Endothelial cell of umbilical vein (primary cell): ENCODE data around the gene CCDC40. TPM values are rescaled to one million over a fixed set of nuclear protein-coding genes. Genes with fewer than 3 reads are reported as not detected.

Source experiments
- BruUV-seq: library from RNA; stranded (reverse); fragments of 400-500 nt; replicated peaks from 2 replicates; lab custom pipeline; 2021; lab: Mats Ljungman, UMichigan
- CTCF ChIA-PET: fragments of 300-600, 350-600 bp; sonication (Branson Sonifier 250); formaldehyde crosslinking; loops from one replicate; lab custom pipeline; 2021; ENCODE audit warnings: antibody characterized with exemption, inconsistent platforms; lab: Charles Lee
- POLR2A ChIA-PET: fragments of 300-600, 350-600 bp; sonication (Branson Sonifier 250); formaldehyde crosslinking; loops from one replicate; lab custom pipeline; 2021; ENCODE audit warnings: antibody characterized with exemption, inconsistent platforms; lab: Charles Lee
- DNase-seq: peaks from one replicate; pipeline ENCODE4 v3.0.0-alpha.2; 2011; ENCODE audit warnings: low read depth, low spot score
- FAIRE-seq: peaks from 2 replicates; lab custom pipeline; 2011; peaks lifted over from hg19 to GRCh38; lab: Jason Lieb, UNC
- H2AFZ ChIP-seq: 2 replicates; pipeline ENCODE4 v1.6.0; 2012; ENCODE audit warnings: low read depth, low read length, control low read depth, inconsistent platforms
- H3K27ac ChIP-seq: 2 replicates; pipeline ENCODE4 v1.5.1; 2011; ENCODE audit warnings: low read depth, mild to moderate bottlenecking, control low read depth, low read length, moderate library complexity; ENCODE audit not compliant: insufficient read depth
- H3K27me3 ChIP-seq, 2 experiments: 2 replicates each; pipeline versions ENCODE4 v1.6.0 to v1.6.1; 2011; ENCODE audit warnings: low read length in 2 of 2, mixed read lengths in 1 of 2; ENCODE audit not compliant: control insufficient read depth in 2 of 2, insufficient read depth in 2 of 2
- H3K36me3 ChIP-seq, 2 experiments: 2 replicates in 1 of 2; 3 replicates in 1 of 2; pipeline ENCODE4 v1.5.1; 2011; ENCODE audit warnings: low read length in 2 of 2, mild to moderate bottlenecking in 1 of 2, moderate library complexity in 1 of 2; ENCODE audit not compliant: control insufficient read depth in 2 of 2, insufficient read depth in 2 of 2; ENCODE audit errors: extremely low read depth in 1 of 2
- H3K4me1 ChIP-seq: 3 replicates; pipeline ENCODE4 v1.5.1; 2011; ENCODE audit warnings: mild to moderate bottlenecking, low read length; ENCODE audit not compliant: control insufficient read depth, insufficient read depth; ENCODE audit errors: extremely low read depth
- H3K4me2 ChIP-seq: 2 replicates; pipeline ENCODE4 v1.6.1; 2011; ENCODE audit warnings: low read length, control low read depth, mixed read lengths; ENCODE audit not compliant: insufficient read depth
- H3K4me3 ChIP-seq, 3 experiments: fragments of 200-600 bp in 1 of 3; sonication (generic), shearing (Covaris generic) in 1 of 3; replicated peaks in 1 of 3; 2 replicates each; pipeline ENCODE4 v1.5.1; 2011 to 2016; ENCODE audit warnings: control low read depth in 3 of 3, low read length in 3 of 3, mild to moderate bottlenecking in 2 of 3, inconsistent platforms in 1 of 3, low read depth in 1 of 3, moderate library complexity in 1 of 3; ENCODE audit not compliant: insufficient read depth in 1 of 3
- H3K79me2 ChIP-seq: 2 replicates; pipeline ENCODE4 v1.6.0; 2012; ENCODE audit warnings: low read length, inconsistent platforms; ENCODE audit not compliant: control insufficient read depth, insufficient read depth
- H3K9ac ChIP-seq: replicated peaks from 2 replicates; pipeline ENCODE3; 2011; ENCODE audit warnings: low read length, control low read depth; ENCODE audit not compliant: insufficient read depth; ENCODE audit errors: extremely low read depth
- H3K9me1 ChIP-seq: replicated peaks from 3 replicates; pipeline ENCODE4 v1.6.0; 2011; ENCODE audit warnings: mild to moderate bottlenecking, low read length; ENCODE audit not compliant: control insufficient read depth, insufficient read depth; ENCODE audit errors: extremely low read depth
- H3K9me3 ChIP-seq: replicated peaks from 2 replicates; pipeline ENCODE4 v1.5.1; 2012; ENCODE audit warnings: low read length, inconsistent platforms; ENCODE audit not compliant: control insufficient read depth, insufficient read depth
- H4K20me1 ChIP-seq: replicated peaks from 2 replicates; pipeline ENCODE3; 2011; ENCODE audit warnings: mild to moderate bottlenecking, low read length; ENCODE audit not compliant: control insufficient read depth, insufficient read depth; ENCODE audit errors: extremely low read depth
- CTCF ChIP-seq, 2 donors: IDR thresholded peaks; 1 replicate in 1 of 2; 2 replicates in 1 of 2; pipeline ENCODE4 v1.5.1; 2011; ENCODE audit warnings: low read length in 2 of 2, mild to moderate bottlenecking in 2 of 2, moderate library complexity in 2 of 2, control low read depth in 1 of 2, inconsistent platforms in 1 of 2, low read depth in 1 of 2; ENCODE audit not compliant: insufficient read depth in 1 of 2; ENCODE audit errors: extremely low read depth in 1 of 2
- EZH2 ChIP-seq: IDR thresholded peaks from 2 replicates; pipeline ENCODE4 v1.6.1; 2012; ENCODE audit warnings: borderline replicate concordance, low read depth, mild to moderate bottlenecking, moderate library complexity, low read length, inconsistent platforms; ENCODE audit not compliant: severe bottlenecking
- FOS ChIP-seq: IDR thresholded peaks from 2 replicates; pipeline ENCODE4 v1.6.1; 2011; ENCODE audit warnings: mild to moderate bottlenecking, low read length, moderate library complexity, borderline replicate concordance; ENCODE audit not compliant: insufficient read depth
- GATA2 ChIP-seq: IDR thresholded peaks from 2 replicates; pipeline ENCODE4 v1.7.0; 2011; ENCODE audit warnings: low read depth, mild to moderate bottlenecking, moderate library complexity, mixed read lengths, low read length; ENCODE audit not compliant: insufficient read length, insufficient read depth
- JUN ChIP-seq: IDR thresholded peaks from 2 replicates; pipeline ENCODE4 v1.6.1; 2011; ENCODE audit warnings: borderline replicate concordance, low read depth; ENCODE audit not compliant: insufficient read length, insufficient read depth
- MAX ChIP-seq: IDR thresholded peaks from 2 replicates; pipeline ENCODE4 v1.6.1; 2011; ENCODE audit not compliant: insufficient read depth, insufficient read length
- MYC ChIP-seq: IDR thresholded peaks from one replicate; pipeline ENCODE4 v1.6.1; 2011; ENCODE audit warnings: mild to moderate bottlenecking, low read depth, low read length
- POLR2A ChIP-seq: IDR thresholded peaks from 2 replicates; pipeline ENCODE4 v1.6.1; 2012; ENCODE audit warnings: low read depth, mild to moderate bottlenecking, control low read depth, low read length
- POLR2AphosphoS5 ChIP-seq: IDR thresholded peaks from 2 replicates; pipeline ENCODE4 v1.6.1; 2012; ENCODE audit warnings: low read depth, mild to moderate bottlenecking, control low read depth, low read length, moderate library complexity; ENCODE audit not compliant: insufficient read depth
- dilution Hi-C: fragments of 300-500 bp; cut with MboI; formaldehyde crosslinking; loops from one replicate; pipeline ENCODE4 v1.15.0; 2019; ENCODE audit warnings: low sequenced_read_pairs; ENCODE audit not compliant: extremely low pct_ligation_motif_present
- intact Hi-C: fragments of 100-400 bp; cut with micrococcal nuclease; formaldehyde crosslinking; loops from one replicate; pipeline ENCODE4 v1.10.0; 2022
- polyA plus RNA-seq, 4 experiments: library from polyadenylated mRNA; depleted of rRNA in 3 of 4; stranded (reverse) in 3 of 4; unstranded in 1 of 4; fragments of >200 nt; gene quantifications; 2 replicates each; pipeline versions ENCODE4 v1.2.1 to v1.2.3, GENCODE V29; 2011 to 2012; ENCODE audit warnings: missing spikeins in 1 of 4
- total RNA-seq: library from RNA; stranded (reverse); gene quantifications from 2 replicates; pipeline ENCODE4 v1.2.3, GENCODE V29; 2021

CCDC40 gene
- total and polyA plus RNA-seq, 2 donors (not counting 3 experiments of a cell fraction or from before 2014, with no cell fraction given), result 1.4 to 5.5 TPM

- Histone ChIP-seq H4K20me1 (no peaks in the 10 kb centered on the region), H3K4me2 (no peak overlapping the region), H3K9ac (no peak overlapping the region), H2AFZ (no peak overlapping the region), H3K27ac (no peak overlapping the region), H3K36me3 (no peaks in the 10 kb centered on the region), H3K4me3 (no peak overlapping the region), H3K9me3 (no peaks in the 10 kb centered on the region), H3K4me1 (no peaks in the 10 kb centered on the region), H3K79me2 (no peaks in the 10 kb centered on the region), H3K9me1 (no peaks in the 10 kb centered on the region), H3K27me3 (no peaks in the 10 kb centered on the region)
- DNase-seq, result no peak
- no peak for FAIRE-seq
- intact Hi-C loops, result no loop called here
- BruUV-seq, result no TSS peak
- no peak for TF ChIP-seq FOS
- TF ChIP-seq GATA2, result no peak
- no peak for TF ChIP-seq MAX
- POLR2A ChIA-PET, result no interaction called here
- dilution Hi-C loops, result no loop called here
- CTCF ChIA-PET, result interaction anchor here (0.6 to 1.1 kb wide), 4 partner anchors 10 to 51 kb away, joined by 3 read pairs; no protein-coding TSS in a partner anchor
Observed at GRCh38 chr17:80055597-80055996, 19.2 kb downstream of the CCDC40 start.

GRCh38 chr17:80058311-80058955, 22.0 kb downstream of the CCDC40 start:
- Histone ChIP-seq H3K9me1 (no peaks in the 10 kb centered on the region), H3K4me2 (no peak overlapping the region), H3K9ac (no peak overlapping the region), H3K36me3 (no peaks in the 10 kb centered on the region), H3K27ac (no peak overlapping the region), H3K4me3 (no peak overlapping the region), H4K20me1 (no peaks in the 10 kb centered on the region), H3K79me2 (no peaks in the 10 kb centered on the region), H3K9me3 (no peaks in the 10 kb centered on the region), H2AFZ (no peak overlapping the region), H3K4me1 (no peaks in the 10 kb centered on the region), H3K27me3 (no peaks in the 10 kb centered on the region)
- TF ChIP-seq FOS (no peak), POLR2AphosphoS5 (no peak), POLR2A (no peak), CTCF (IDR thresholded peaks at IDR 0.05; ENCODE audit: extremely low read depth in 1 of 2, insufficient read depth in 1 of 2, low read depth in 1 of 2, low read length in 2 of 2) (no peak), EZH2 (no peak), MAX (no peak), JUN (no peak), MYC (no peak), GATA2 (no peak)
- no peak for FAIRE-seq
- POLR2A ChIA-PET, result no interaction called here
- dilution Hi-C loops, result no loop called here
- intact Hi-C loops, result no loop called here
- CTCF ChIA-PET, result interaction anchor here (0.6 to 2.9 kb wide), 2 partner anchors 40 to 51 kb away, joined by 3 to 10 read pairs; no protein-coding TSS in a partner anchor
- no peak for DNase-seq
- BruUV-seq, result no TSS peak
